Spleen (tissue), 7 donors: ENCODE measurements around the gene TBC1D8.

Experiments used
- POLR2A ChIP-seq, 3 donors: fragments of 450-650 bp; IDR thresholded peaks; one replicate each; pipeline ENCODE4 v1.5.1; 2017; ENCODE audit warnings: antibody characterized with exemption in 3 of 3, mild to moderate bottlenecking in 1 of 3
- POLR2AphosphoS5 ChIP-seq, 3 donors: sonication (generic); formaldehyde crosslinking; IDR thresholded peaks; one replicate each; pipeline ENCODE4 v1.5.1; 2017; ENCODE audit warnings: antibody characterized with exemption in 3 of 3
- TF ChIP-seq, protein P1 (sequence below), 11 experiments: fragments of 200-600 bp in 7 of 11; fragments of 450-650 bp in 4 of 11; sonication (generic) in 4 of 11; IDR thresholded peaks in 8 of 11; conservative IDR thresholded peaks in 3 of 11; 1 replicate in 7 of 11; 2 replicates in 4 of 11; pipeline versions ENCODE4 v1.4.0 to v1.8.0; 2016 to 2021; ENCODE audit warnings: antibody characterized with exemption in 11 of 11, inconsistent platforms in 4 of 11, mild to moderate bottlenecking in 1 of 11
- donor health status: DM: no; HTN: no; CAD: no; lungs with moderate emphysema.
- donor health status: DM: no; HTN: no; CAD: no.
- donor health status: DM: no; HTN: no; CAD: no.

DNA sequence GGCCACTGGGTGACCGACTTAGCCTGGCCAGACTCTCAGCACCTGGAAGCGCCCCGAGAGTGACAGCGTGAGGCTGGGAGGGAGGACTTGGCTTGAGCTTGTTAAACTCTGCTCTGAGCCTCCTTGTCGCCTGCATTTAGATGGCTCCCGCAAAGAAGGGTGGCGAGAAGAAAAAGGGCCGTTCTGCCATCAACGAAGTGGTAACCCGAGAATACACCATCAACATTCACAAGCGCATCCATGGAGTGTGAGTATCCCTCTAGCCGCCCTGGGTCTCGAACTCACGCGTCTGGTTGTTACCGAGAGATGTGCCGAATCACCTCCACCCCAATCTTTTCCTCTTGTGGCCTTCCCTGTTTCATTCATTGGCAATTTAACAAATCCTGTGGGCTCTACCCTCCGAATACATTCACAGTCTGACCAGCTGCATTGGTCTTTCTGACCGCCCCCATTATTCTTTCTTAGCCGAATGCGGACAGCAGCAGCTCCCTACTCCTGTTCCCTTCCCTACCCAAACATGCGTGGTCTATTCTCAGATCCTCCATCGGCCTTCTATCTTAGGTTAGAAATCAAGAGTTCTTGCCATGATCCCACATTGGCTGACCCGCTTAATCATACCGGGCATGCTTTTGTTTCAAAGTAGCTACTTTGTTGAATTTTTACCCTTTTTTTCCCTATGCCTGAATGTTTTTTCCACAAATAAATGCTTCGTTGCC lies 148.5 kb downstream of the TBC1D8 start:
- TF ChIP-seq, protein P1, sequence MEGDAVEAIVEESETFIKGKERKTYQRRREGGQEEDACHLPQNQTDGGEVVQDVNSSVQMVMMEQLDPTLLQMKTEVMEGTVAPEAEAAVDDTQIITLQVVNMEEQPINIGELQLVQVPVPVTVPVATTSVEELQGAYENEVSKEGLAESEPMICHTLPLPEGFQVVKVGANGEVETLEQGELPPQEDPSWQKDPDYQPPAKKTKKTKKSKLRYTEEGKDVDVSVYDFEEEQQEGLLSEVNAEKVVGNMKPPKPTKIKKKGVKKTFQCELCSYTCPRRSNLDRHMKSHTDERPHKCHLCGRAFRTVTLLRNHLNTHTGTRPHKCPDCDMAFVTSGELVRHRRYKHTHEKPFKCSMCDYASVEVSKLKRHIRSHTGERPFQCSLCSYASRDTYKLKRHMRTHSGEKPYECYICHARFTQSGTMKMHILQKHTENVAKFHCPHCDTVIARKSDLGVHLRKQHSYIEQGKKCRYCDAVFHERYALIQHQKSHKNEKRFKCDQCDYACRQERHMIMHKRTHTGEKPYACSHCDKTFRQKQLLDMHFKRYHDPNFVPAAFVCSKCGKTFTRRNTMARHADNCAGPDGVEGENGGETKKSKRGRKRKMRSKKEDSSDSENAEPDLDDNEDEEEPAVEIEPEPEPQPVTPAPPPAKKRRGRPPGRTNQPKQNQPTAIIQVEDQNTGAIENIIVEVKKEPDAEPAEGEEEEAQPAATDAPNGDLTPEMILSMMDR (IDR thresholded peaks at IDR 0.05 in 8 of 11, conservative IDR thresholded peaks at IDR 0.05 in 3 of 11), result no peak
- TF ChIP-seq POLR2A (IDR thresholded peaks at IDR 0.05) (no peak), POLR2AphosphoS5 (IDR thresholded peaks at IDR 0.05) (no peak)
